ENCODE data around the gene ZNF618.
A peak's percentile ranks its signal among the peaks of the same experiment; 100 is the strongest.

Gene ZNF618

DNA sequence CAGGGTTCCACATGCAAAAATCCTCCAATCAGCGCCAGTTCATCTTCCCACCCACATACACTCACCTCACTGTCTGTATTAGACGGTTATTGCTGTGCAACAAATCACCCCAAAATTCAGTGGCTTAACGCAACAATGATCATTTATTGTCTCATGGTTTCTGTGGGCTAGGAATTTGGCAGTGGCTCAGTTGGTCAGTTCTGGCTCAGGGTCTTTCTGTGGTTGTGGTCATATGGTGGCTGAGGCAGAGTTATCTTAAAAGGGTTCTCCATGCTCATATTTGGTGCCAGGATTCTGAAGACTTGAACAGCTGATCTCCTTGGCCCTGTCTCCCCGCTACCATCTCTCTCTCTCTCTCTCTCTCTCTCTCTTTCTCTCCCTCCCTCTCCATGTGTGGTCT is 12.9 kb downstream of the ZNF618 start:
- Mint-ChIP-seq H3K9me3 (no peaks in the 10 kb centered on the region), H3K36me3 (ENCODE audit: low read depth) (no peaks in the 10 kb centered on the region), H3K4me1 (ENCODE audit: low read depth) (peaks cover 30% of the 10 kb centered on the region), H3K27me3 (no peaks in the 10 kb centered on the region), H3K27ac (no peak overlapping the region), H3K4me3 (no peak overlapping the region)
- intact Hi-C loops (cut with micrococcal nuclease) = no loop called here

DNA sequence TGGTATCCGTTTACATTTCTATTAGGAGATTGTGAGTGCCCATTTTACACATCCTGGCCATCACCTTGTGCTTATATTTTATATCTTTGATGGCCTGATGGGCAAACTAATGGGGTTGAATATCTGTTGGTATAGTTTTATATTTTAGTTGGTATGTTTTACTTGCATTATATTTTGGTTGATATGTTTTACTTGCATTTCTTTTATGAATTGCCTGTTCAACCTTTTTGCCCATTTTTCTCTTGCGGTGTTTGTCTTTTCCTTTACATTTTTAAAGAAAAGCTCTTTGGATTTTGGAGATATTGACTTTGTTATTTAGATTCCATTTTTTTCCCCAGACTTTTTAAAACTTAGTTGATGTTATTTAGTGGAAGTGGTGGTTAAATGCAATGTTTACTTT is 14.6 kb downstream of the ZNF618 start:
- Mint-ChIP-seq H3K4me1 (ENCODE audit: low read depth) (peaks cover 16% of the 10 kb centered on the region), H3K27ac (no peak overlapping the region), H3K4me3 (no peak overlapping the region), H3K36me3 (ENCODE audit: low read depth) (no peaks in the 10 kb centered on the region), H3K9me3 (no peaks in the 10 kb centered on the region), H3K27me3 (no peaks in the 10 kb centered on the region)
- intact Hi-C loops (cut with micrococcal nuclease) = no loop called here

DNA sequence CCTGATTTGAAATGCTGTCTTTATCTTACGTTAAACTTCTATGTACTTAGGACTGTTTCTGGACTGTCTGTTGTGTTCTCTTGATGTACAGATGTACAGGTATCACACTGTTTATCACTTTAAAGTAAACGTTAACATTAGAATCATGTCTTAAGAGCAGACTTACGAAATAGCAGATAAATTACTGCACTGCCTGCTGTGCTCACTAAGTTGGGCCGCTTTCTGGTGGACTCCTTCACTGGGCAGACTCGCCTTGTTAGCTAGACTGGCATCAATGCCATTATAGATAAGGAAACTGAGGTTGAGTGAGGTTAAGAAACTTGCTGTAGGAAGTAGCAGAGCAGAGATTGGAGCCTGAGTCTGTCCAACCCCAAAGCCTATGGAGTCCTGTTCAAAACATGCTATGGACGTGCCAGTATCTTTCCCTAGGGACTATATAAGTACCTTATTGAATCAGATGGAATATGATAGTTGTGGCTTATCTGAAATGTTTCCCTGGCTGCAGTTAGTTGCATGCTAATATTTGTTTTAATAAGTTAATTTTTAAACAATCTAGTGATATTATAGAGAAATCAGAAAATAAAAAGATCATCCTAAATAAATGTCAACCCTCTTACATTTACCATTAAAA is 16.9 kb downstream of the ZNF618 start:
- Mint-ChIP-seq H3K9me3 (no peaks in the 10 kb centered on the region), H3K27ac (no peak overlapping the region), H3K27me3 (no peaks in the 10 kb centered on the region), H3K36me3 (ENCODE audit: low read depth) (no peaks in the 10 kb centered on the region), H3K4me1 (ENCODE audit: low read depth) (peaks cover 2% of the 10 kb centered on the region), H3K4me3 (no peak overlapping the region)
- intact Hi-C loops (cut with micrococcal nuclease) = no loop called here

GRCh38 chr9:113894166-113894565 is 18.1 kb downstream of the ZNF618 start:
- H3K36me3 Mint-ChIP-seq (ENCODE audit: low read depth) = no peaks in the 10 kb centered on the region
- no peaks in the 10 kb centered on the region for H3K9me3 Mint-ChIP-seq
- H3K27me3 Mint-ChIP-seq = no peaks in the 10 kb centered on the region
- H3K4me3 Mint-ChIP-seq = no peak overlapping the region
- H3K27ac Mint-ChIP-seq = no peak overlapping the region
- peaks cover 6% of the 10 kb centered on the region for H3K4me1 Mint-ChIP-seq (ENCODE audit: low read depth)
- intact Hi-C loops (cut with micrococcal nuclease) = no loop called here

DNA sequence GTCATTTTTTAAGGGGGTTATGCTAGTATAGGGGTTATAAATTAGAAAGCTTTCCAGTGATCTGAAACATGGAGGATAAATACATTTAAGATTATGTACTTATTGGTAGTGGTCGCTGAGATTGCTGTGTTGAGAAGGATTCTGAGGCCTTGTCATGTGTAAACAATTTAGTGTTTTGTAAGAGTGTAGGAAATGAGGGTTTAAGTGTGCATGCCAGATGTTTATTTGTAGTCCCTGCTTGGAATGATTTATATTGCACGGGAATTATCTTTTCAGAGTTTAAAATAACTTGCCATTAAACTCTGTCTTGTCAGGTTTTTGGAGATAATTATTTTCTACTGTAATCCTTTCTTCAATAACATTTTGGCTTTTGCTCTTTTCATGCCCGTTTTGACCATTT is 19.4 kb downstream of the ZNF618 start:
- Mint-ChIP-seq H3K27me3 (no peaks in the 10 kb centered on the region), H3K4me1 (ENCODE audit: low read depth) (peaks cover 6% of the 10 kb centered on the region), H3K9me3 (peaks cover under 1% of the 10 kb centered on the region)

GRCh38 chr9:113896713-113897112 is 20.6 kb downstream of the ZNF618 start:
- H3K36me3 Mint-ChIP-seq (ENCODE audit: low read depth) = peaks cover 7% of the 10 kb centered on the region
- no peak overlapping the region for H3K27ac Mint-ChIP-seq
- no peaks in the 10 kb centered on the region for H3K27me3 Mint-ChIP-seq
- peaks cover 13% of the 10 kb centered on the region for H3K9me3 Mint-ChIP-seq
- no peak overlapping the region for H3K4me3 Mint-ChIP-seq
- intact Hi-C loops (cut with micrococcal nuclease) = no loop called here
- peaks cover 6% of the 10 kb centered on the region for H3K4me1 Mint-ChIP-seq (ENCODE audit: low read depth)

More for the DNA sequence above, 19.4 kb downstream of the ZNF618 start:
- intact Hi-C loops (cut with micrococcal nuclease) = no loop called here
- H3K27ac Mint-ChIP-seq = no peak overlapping the region
- H3K36me3 Mint-ChIP-seq (ENCODE audit: low read depth) = no peaks in the 10 kb centered on the region
- no peak overlapping the region for H3K4me3 Mint-ChIP-seq

- intact Hi-C loops (cut with micrococcal nuclease) = no loop called here
- Mint-ChIP-seq H3K36me3 (ENCODE audit: low read depth) (peaks cover 7% of the 10 kb centered on the region), H3K4me1 (ENCODE audit: low read depth) (peaks cover 6% of the 10 kb centered on the region), H3K4me3 (no peak overlapping the region), H3K9me3 (peaks cover 27% of the 10 kb centered on the region), H3K27me3 (no peaks in the 10 kb centered on the region), H3K27ac (no peak overlapping the region)
These were observed 22.0 kb downstream of the ZNF618 start for GRCh38 chr9:113898151-113898550.

GRCh38 chr9:113898596-113898995 is 22.5 kb downstream of the ZNF618 start:
- Mint-ChIP-seq H3K4me3 (no peak overlapping the region), H3K4me1 (ENCODE audit: low read depth) (peaks cover 6% of the 10 kb centered on the region), H3K27ac (no peak overlapping the region), H3K27me3 (no peaks in the 10 kb centered on the region), H3K9me3 (peaks cover 32% of the 10 kb centered on the region), H3K36me3 (ENCODE audit: low read depth) (peaks cover 10% of the 10 kb centered on the region)
- intact Hi-C loops (cut with micrococcal nuclease) = no loop called here

DNA sequence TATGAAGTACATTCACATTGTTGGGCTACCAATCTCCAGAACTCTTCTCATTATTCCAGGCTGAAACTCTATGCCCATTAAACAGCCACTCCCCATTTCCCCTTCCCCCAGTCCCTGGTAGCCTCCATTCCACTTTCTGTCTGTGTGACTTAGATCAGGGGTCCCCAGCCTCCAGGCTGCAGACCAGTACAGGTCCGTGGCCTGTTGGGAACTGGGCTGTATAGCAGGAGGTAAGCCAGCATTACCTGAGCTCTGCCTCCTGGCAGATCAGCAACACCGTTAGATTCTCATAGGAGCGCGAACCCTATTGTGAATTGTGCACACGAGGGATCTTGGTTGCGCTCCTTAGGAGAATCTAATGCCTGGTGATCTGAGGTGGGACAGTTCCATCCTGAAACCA is 23.1 kb downstream of the ZNF618 start:
- H3K9me3 Mint-ChIP-seq = peaks cover 38% of the 10 kb centered on the region
- no peaks in the 10 kb centered on the region for H3K27me3 Mint-ChIP-seq
- intact Hi-C loops (cut with micrococcal nuclease) = no loop called here
- no peak overlapping the region for H3K27ac Mint-ChIP-seq
- H3K4me1 Mint-ChIP-seq (ENCODE audit: low read depth) = peaks cover 6% of the 10 kb centered on the region
- peaks cover 14% of the 10 kb centered on the region for H3K36me3 Mint-ChIP-seq (ENCODE audit: low read depth)
- no peak overlapping the region for H3K4me3 Mint-ChIP-seq

DNA sequence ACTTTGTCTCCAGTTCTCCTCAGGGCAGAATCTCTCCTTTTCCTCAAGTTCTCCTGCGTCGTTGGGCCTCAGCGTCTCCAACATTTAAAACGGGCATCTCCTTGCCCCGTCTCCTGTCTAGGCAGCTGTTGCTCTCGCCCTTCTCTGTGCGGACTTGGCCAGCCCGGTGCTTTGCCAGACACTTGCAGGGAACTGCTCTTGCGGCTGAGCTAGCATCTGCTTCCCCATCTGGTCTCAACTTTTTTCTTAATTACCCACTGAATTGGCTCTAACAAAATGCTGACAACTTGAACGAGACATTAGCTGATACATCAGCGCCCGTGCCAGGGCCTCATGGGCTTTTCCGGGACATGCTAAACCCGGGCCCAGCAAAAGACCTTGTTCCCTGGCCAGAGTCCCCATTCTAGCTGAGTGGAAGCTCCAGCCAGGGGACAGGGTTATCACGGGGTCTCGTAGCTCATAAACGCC is 25.1 kb downstream of the ZNF618 start:
- Mint-ChIP-seq H3K27me3 (no peaks in the 10 kb centered on the region), H3K4me1 (ENCODE audit: low read depth) (peaks cover 6% of the 10 kb centered on the region), H3K36me3 (ENCODE audit: low read depth) (peaks cover 14% of the 10 kb centered on the region), H3K27ac (no peak overlapping the region), H3K9me3 (peaks cover 39% of the 10 kb centered on the region), H3K4me3 (no peak overlapping the region)
- intact Hi-C loops (cut with micrococcal nuclease) = no loop called here

GRCh38 chr9:113903514-113904077 is 27.5 kb downstream of the ZNF618 start:
- Mint-ChIP-seq H3K27ac (no peak overlapping the region), H3K27me3 (no peaks in the 10 kb centered on the region), H3K36me3 (ENCODE audit: low read depth) (peaks cover 14% of the 10 kb centered on the region), H3K4me3 (no peak overlapping the region), H3K4me1 (ENCODE audit: low read depth) (peaks cover 11% of the 10 kb centered on the region), H3K9me3 (peaks cover 39% of the 10 kb centered on the region)
- intact Hi-C loops (cut with micrococcal nuclease) = no loop called here

DNA sequence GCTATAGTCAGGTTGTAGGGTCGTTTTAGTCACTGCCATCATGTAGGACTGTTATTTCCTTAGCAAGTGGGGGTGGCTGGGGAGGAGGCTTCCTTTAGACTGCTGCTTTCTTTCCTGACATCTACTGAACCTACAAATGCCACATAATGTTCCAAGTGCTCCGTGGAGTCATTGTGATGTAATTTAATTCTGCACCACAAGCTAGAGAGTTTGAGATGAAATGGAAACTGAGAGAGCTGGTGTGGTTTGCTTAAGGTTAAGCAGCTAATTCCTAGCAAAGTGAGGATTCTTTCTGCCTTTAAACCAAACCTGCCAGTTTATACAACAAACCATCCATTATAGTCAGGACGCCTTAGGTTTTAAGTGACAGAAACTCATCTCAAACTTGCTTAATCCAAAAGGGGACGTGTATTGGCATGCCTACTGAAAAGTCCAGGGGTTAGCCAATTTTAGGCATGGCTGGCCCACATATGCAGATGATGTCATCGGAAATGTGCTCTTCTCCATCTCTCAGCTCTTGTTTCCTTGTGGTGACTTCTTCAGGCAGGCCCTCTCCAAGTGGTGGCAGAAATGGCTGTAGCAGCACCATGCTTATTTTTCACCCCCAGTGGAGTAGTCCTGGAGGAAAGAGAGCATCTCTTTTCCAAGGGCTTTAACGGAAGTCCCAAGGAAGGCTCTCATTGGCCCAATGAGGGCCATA is 30.5 kb downstream of the ZNF618 start:
- H3K36me3 Mint-ChIP-seq (ENCODE audit: low read depth) = peaks cover 7% of the 10 kb centered on the region
- H3K27me3 Mint-ChIP-seq = no peaks in the 10 kb centered on the region

DNA sequence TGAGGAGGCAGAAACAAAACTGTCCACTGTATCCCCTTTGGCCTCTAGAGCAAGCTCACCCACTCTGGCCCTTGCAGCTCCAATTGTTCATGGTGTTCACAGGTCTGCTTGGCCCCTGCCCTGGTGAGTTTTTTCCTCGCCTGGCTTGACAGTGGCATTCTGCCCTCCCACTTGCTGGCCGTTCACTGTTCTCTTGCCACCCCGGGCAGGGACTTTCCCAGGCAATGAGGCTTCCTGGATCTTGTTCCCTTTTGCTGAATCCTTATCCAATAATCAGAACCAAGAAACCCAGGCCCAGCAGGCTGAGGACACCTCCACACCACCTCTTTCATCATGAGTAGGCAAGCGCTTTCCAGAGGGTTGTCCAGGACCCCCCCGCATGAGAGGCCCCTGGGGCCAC is 31.2 kb downstream of the ZNF618 start:
- peaks cover 21% of the 10 kb centered on the region for H3K9me3 Mint-ChIP-seq
- no peak overlapping the region for H3K4me3 Mint-ChIP-seq
- H3K4me1 Mint-ChIP-seq (ENCODE audit: low read depth) = peaks cover 11% of the 10 kb centered on the region
- peaks cover 7% of the 10 kb centered on the region for H3K36me3 Mint-ChIP-seq (ENCODE audit: low read depth)
- no peaks in the 10 kb centered on the region for H3K27me3 Mint-ChIP-seq
- peak overlapping the region; percentile 26 for H3K27ac Mint-ChIP-seq
- intact Hi-C loops (cut with micrococcal nuclease) = no loop called here

More for the DNA sequence above, 30.5 kb downstream of the ZNF618 start:
- Mint-ChIP-seq H3K27ac (no peak overlapping the region), H3K9me3 (peaks cover 28% of the 10 kb centered on the region), H3K4me3 (no peak overlapping the region), H3K4me1 (ENCODE audit: low read depth) (peaks cover 11% of the 10 kb centered on the region)
- intact Hi-C loops (cut with micrococcal nuclease) = no loop called here

DNA sequence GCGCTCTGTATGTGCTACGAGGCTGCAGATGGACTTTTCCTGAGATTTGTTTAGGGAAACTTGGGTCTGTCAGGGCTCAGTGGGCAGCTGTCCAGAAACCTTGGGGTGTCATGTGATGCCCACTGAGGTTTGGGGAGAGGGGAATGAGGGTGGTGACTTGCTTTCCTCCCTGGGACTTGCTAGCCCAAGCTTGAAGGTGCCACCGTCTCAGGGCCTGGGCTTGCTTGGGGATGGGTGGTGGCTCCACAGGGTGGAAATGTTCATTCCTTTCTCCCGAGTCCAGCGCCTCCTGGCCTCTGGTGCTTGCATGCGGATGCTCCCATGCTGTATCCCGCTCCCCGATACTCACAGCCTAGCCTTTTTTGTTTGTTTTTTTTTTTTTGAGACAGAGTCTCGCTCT is 33.3 kb downstream of the ZNF618 start:
- peaks cover 11% of the 10 kb centered on the region for H3K4me1 Mint-ChIP-seq (ENCODE audit: low read depth)
- H3K36me3 Mint-ChIP-seq (ENCODE audit: low read depth) = no peaks in the 10 kb centered on the region
- no peak overlapping the region for H3K27ac Mint-ChIP-seq
- intact Hi-C loops (cut with micrococcal nuclease) = no loop called here
- H3K27me3 Mint-ChIP-seq = no peaks in the 10 kb centered on the region
- H3K4me3 Mint-ChIP-seq = no peak overlapping the region
- H3K9me3 Mint-ChIP-seq = no peaks in the 10 kb centered on the region

Data from dendritic cell treated with granulocyte-macrophage colony-stimulating factor and Interleukin-4, amounts not matched to agents 40 ng/mL and 50 ng/mL, for 4 days (primary cell).